HCT116 (cell line): ENCODE measurements around the gene EEPD1. TPM values are rescaled to one million over a fixed set of nuclear protein-coding genes. Genes with fewer than 3 reads are reported as not detected.

Experiments used
- ATAC-seq: fragments of 200-7000 bp; cut with Tn5 transposase; 2 replicates; pipeline ENCODE4 v1.9.1; 2020; ENCODE audit warnings: mild to moderate bottlenecking, moderate library complexity
- BruUV-seq: library from RNA; stranded (reverse); fragments of 400-500 nt; replicated peaks from 2 replicates; lab custom pipeline; 2021; lab: Mats Ljungman, UMichigan
- CTCF ChIA-PET: fragments of 300-600 bp; sonication (Branson Sonifier 250); formaldehyde crosslinking; loops from one replicate; lab custom pipeline; 2021; ENCODE audit warnings: antibody characterized with exemption; lab: Charles Lee
- POLR2A ChIA-PET: fragments of 300-600, 350-600 bp; sonication (Branson Sonifier 250); formaldehyde crosslinking; loops from one replicate; lab custom pipeline; 2021; ENCODE audit warnings: antibody characterized with exemption; lab: Charles Lee
- RAD21 ChIA-PET, 2 experiments: fragments of 300-600 bp; sonication (Branson Sonifier 250); formaldehyde crosslinking; loops; one replicate each; lab custom pipeline; 2023; ENCODE audit warnings: low total read pairs in 2 of 2; ENCODE audit not compliant: uncharacterized antibody in 2 of 2, unreplicated experiment in 2 of 2, low non-redundant PET in 1 of 2; lab: Charles Lee
- DNase-seq: peaks from one replicate; pipeline ENCODE4 v3.0.0-alpha.2; 2010; ENCODE audit warnings: low read depth, low spot score
- H2AFZ ChIP-seq: fragments of 200-600 bp; shearing (Covaris generic), sonication (generic); 2 replicates; pipeline ENCODE4 v1.6.1; 2017; ENCODE audit warnings: low read depth, mixed run types, mixed read lengths, antibody characterized with exemption, low read length; ENCODE audit not compliant: poor library complexity, severe bottlenecking
- H3K27ac ChIP-seq: 2 replicates; pipeline ENCODE4 v1.5.1; 2012; ENCODE audit warnings: low read depth, low read length
- H3K27me3 ChIP-seq: fragments of 200-600 bp; sonication (generic); 2 replicates; pipeline ENCODE4 v1.6.1; 2016; ENCODE audit warnings: mixed run types, low read length, mixed read lengths; ENCODE audit not compliant: insufficient read depth
- H3K36me3 ChIP-seq, 2 experiments: fragments of 200-500 bp in 1 of 2; fragments of 200-600 bp in 1 of 2; sonication (Bioruptor generic) in 1 of 2; sonication (generic) in 1 of 2; 2 replicates each; pipeline versions ENCODE4 v1.5.1 to v1.6.1; 2014 to 2016; ENCODE audit warnings: low read length in 2 of 2, inconsistent platforms in 1 of 2, mixed read lengths in 1 of 2, mixed run types in 1 of 2; ENCODE audit not compliant: insufficient read depth in 2 of 2, control insufficient read depth in 1 of 2
- H3K4me1 ChIP-seq, 2 experiments: fragments of 200-600 bp in 1 of 2; sonication (generic) in 1 of 2; 2 replicates each; pipeline versions ENCODE4 v1.5.1 to v1.6.1; 2012 to 2017; ENCODE audit warnings: low read length in 2 of 2, inconsistent platforms in 1 of 2, mild to moderate bottlenecking in 1 of 2, mixed read lengths in 1 of 2, mixed run types in 1 of 2, moderate library complexity in 1 of 2; ENCODE audit not compliant: insufficient read depth in 2 of 2, control insufficient read depth in 1 of 2
- H3K4me2 ChIP-seq: fragments of 200-600 bp; sonication (generic); 2 replicates; pipeline ENCODE4 v1.6.1; 2017; ENCODE audit warnings: mixed run types, low read length, mixed read lengths
- H3K4me3 ChIP-seq, 2 experiments: fragments of 200-600 bp in 1 of 2; sonication (generic) in 1 of 2; replicated peaks in 1 of 2; 2 replicates each; pipeline ENCODE4 v1.5.1; 2011 to 2016; ENCODE audit warnings: low read length in 2 of 2, control low read depth in 1 of 2, low read depth in 1 of 2, mild to moderate bottlenecking in 1 of 2, mixed read lengths in 1 of 2, mixed run types in 1 of 2
- H3K79me2 ChIP-seq: fragments of 200-600 bp; sonication (generic); 2 replicates; pipeline ENCODE4 v1.6.1; 2017; ENCODE audit warnings: mild to moderate bottlenecking, mixed run types, low read length, moderate library complexity, mixed read lengths; ENCODE audit not compliant: insufficient read depth
- H3K9ac ChIP-seq: fragments of 200-600 bp; sonication (generic); 2 replicates; pipeline ENCODE4 v1.6.1; 2016; ENCODE audit warnings: low read length, mixed read lengths
- H3K9me2 ChIP-seq: fragments of 200-600 bp; sonication (generic), shearing (Covaris generic); 2 replicates; pipeline ENCODE4 v1.6.1; 2017; ENCODE audit warnings: mixed run types, mild to moderate bottlenecking, moderate library complexity; ENCODE audit not compliant: insufficient read depth
- H3K9me3 ChIP-seq, 2 experiments: fragments of 200-500 bp in 1 of 2; fragments of 200-600 bp in 1 of 2; sonication (Bioruptor generic) in 1 of 2; sonication (generic) in 1 of 2; 2 replicates each; pipeline ENCODE4 v1.6.1; 2014 to 2017; ENCODE audit warnings: low read length in 2 of 2, mixed read lengths in 2 of 2, inconsistent platforms in 1 of 2, low read depth in 1 of 2, mild to moderate bottlenecking in 1 of 2, mixed run types in 1 of 2, moderate library complexity in 1 of 2; ENCODE audit not compliant: control insufficient read depth in 1 of 2, insufficient read depth in 1 of 2
- H4K20me1 ChIP-seq: fragments of 200-600 bp; sonication (generic), shearing (Covaris generic); 2 replicates; pipeline ENCODE4 v1.6.1; 2017; ENCODE audit warnings: mixed run types, mild to moderate bottlenecking, moderate library complexity; ENCODE audit not compliant: insufficient read depth
- CBX3 ChIP-seq: IDR thresholded peaks from 2 replicates; pipeline ENCODE4 v1.6.1; 2012; ENCODE audit warnings: low read depth
- CEBPB ChIP-seq: IDR thresholded peaks from 2 replicates; pipeline ENCODE4 v1.6.1; 2012; ENCODE audit warnings: low read depth
- CTCF ChIP-seq, 3 experiments: fragments of 200-600 bp in 1 of 3; sonication (generic) in 1 of 3; IDR thresholded peaks in 2 of 3; conservative IDR thresholded peaks in 1 of 3; 2 replicates each; pipeline ENCODE4 v1.5.1; 2012 to 2017; ENCODE audit warnings: low read depth in 2 of 3, low read length in 2 of 3, antibody characterized with exemption in 1 of 3, borderline replicate concordance in 1 of 3, control low read depth in 1 of 3, mild to moderate bottlenecking in 1 of 3, mixed read lengths in 1 of 3, mixed run types in 1 of 3, moderate library complexity in 1 of 3; ENCODE audit not compliant: insufficient read depth in 1 of 3
- EZH2 ChIP-seq: fragments of 200-600 bp; sonication (generic); IDR thresholded peaks from 2 replicates; pipeline ENCODE4 v1.6.1; 2017; ENCODE audit warnings: antibody characterized with exemption, mixed run types
- FOSL1 ChIP-seq: IDR thresholded peaks from 2 replicates; pipeline ENCODE4 v1.6.1; 2012; ENCODE audit warnings: low read depth
- SIN3A ChIP-seq: IDR thresholded peaks from 2 replicates; pipeline ENCODE4 v1.6.1; 2012; ENCODE audit warnings: low read depth
- SRF ChIP-seq: IDR thresholded peaks from 2 replicates; pipeline ENCODE4 v1.6.1; 2012; ENCODE audit warnings: low read depth
- ZBTB33 ChIP-seq: IDR thresholded peaks from 2 replicates; pipeline ENCODE4 v1.6.1; 2011; ENCODE audit warnings: mild to moderate bottlenecking, low read length, moderate library complexity; ENCODE audit not compliant: insufficient replicate concordance; ENCODE audit errors: extremely low read depth
- ZFX ChIP-seq: fragments of 450-650 bp; IDR thresholded peaks from 2 replicates; pipeline ENCODE4 v1.6.1; 2017
- ZNF274 ChIP-seq: fragments of 200-500 bp; sonication (Bioruptor generic); IDR thresholded peaks from 2 replicates; pipeline ENCODE4 v1.6.1; 2014; ENCODE audit warnings: mild to moderate bottlenecking, low read depth, low read length, inconsistent platforms
- intact Hi-C: fragments of 100-400 bp; cut with micrococcal nuclease; formaldehyde crosslinking; loops from 2 replicates; pipeline ENCODE4 v1.10.0; 2022
- total RNA-seq: library from RNA; stranded (reverse); gene quantifications from one replicate; pipeline ENCODE4 v1.2.1, GENCODE V29; 2021; ENCODE audit not compliant: unreplicated experiment

Gene EEPD1
- total RNA-seq, 1 experiment from 2014 or later, result 4.2 TPM

- ATAC-seq (no peak), DNase-seq (no peak)
- Histone ChIP-seq H3K27me3 (no peaks in the 10 kb centered on the region), H3K27ac (no peak overlapping the region), H3K4me3 (no peak overlapping the region), H3K9me3 (no peaks in the 10 kb centered on the region), H3K4me1 (peaks cover 2 to 4% of the 10 kb centered on the region in 2 experiments; a peak in 1 of 4 replicates), H4K20me1 (no peaks in the 10 kb centered on the region), H3K9me2 (no peaks in the 10 kb centered on the region), H2AFZ (no peak overlapping the region), H3K9ac (no peak overlapping the region), H3K36me3 (no peaks in the 10 kb centered on the region), H3K4me2 (no peak overlapping the region), H3K79me2 (no peaks in the 10 kb centered on the region)
- ChIA-PET CTCF (no interaction called here), RAD21 (no interaction called here), POLR2A (no interaction called here)
- intact Hi-C loops, result no loop called here
- no peak for TF ChIP-seq ZNF274
- no peak for TF ChIP-seq EZH2
- TF ChIP-seq CEBPB, result no peak
- no peak for TF ChIP-seq SRF
- no peak for TF ChIP-seq CTCF (IDR thresholded peaks at IDR 0.05 in 2 of 3, conservative IDR thresholded peaks at IDR 0.05 in 1 of 3; ENCODE audit: borderline replicate concordance in 1 of 3, insufficient read depth in 1 of 3, low read depth in 2 of 3, low read length in 2 of 3)
- TF ChIP-seq ZFX, result no peak
- TF ChIP-seq CBX3, result no peak
- no peak for TF ChIP-seq SIN3A
- TF ChIP-seq FOSL1, result no peak
- no peak for TF ChIP-seq ZBTB33
- no TSS peak for BruUV-seq
Measured at GRCh38 chr7:36310897-36311296, 157.8 kb downstream of the EEPD1 start.
